GM11168 (cell line): Measurements from ENCODE around the gene ITGAX.

Experiments used
- in situ Hi-C: fragments of 300-500 bp; cut with MboI; formaldehyde crosslinking; loops from one replicate; pipeline ENCODE4 v1.12.0; 2022; ENCODE audit warnings: low sequenced_read_pairs; ENCODE audit not compliant: unreplicated experiment

ITGAX gene

GRCh38 chr16:31347445-31347844, 7.5 kb upstream of the ITGAX start:
- in situ Hi-C loops: no loop called here

GRCh38 chr16:31348579-31348978, 6.4 kb upstream of the ITGAX start:
- in situ Hi-C loops: no loop called here

GRCh38 chr16:31350275-31351005, 4.5 kb upstream of the ITGAX start:
- in situ Hi-C loops: no loop called here

- in situ Hi-C loops: no loop called here
Observed at GRCh38 chr16:31351246-31351941, 3.6 kb upstream of the ITGAX start.

- in situ Hi-C loops: no loop called here
Observed at GRCh38 chr16:31351942-31352325, 3.0 kb upstream of the ITGAX start.

GRCh38 chr16:31352376-31353115, 2.4 kb upstream of the ITGAX start:
- in situ Hi-C loops: no loop called here

GRCh38 chr16:31355431-31356100, 590 bp downstream of the ITGAX start:
- in situ Hi-C loops: no loop called here

GRCh38 chr16:31356566-31357323, 1.8 kb downstream of the ITGAX start:
- in situ Hi-C loops: no loop called here

- in situ Hi-C loops: no loop called here
Observed at GRCh38 chr16:31357324-31358109, 2.5 kb downstream of the ITGAX start.

GRCh38 chr16:31360251-31360650, 5.3 kb downstream of the ITGAX start:
- in situ Hi-C loops: no loop called here

GRCh38 chr16:31361201-31362110, 6.5 kb downstream of the ITGAX start:
- in situ Hi-C loops: no loop called here

- in situ Hi-C loops: no loop called here
Observed at GRCh38 chr16:31362476-31363405, 7.8 kb downstream of the ITGAX start.

- in situ Hi-C loops: no loop called here
Observed at GRCh38 chr16:31363721-31364120, 8.7 kb downstream of the ITGAX start.

- in situ Hi-C loops: no loop called here
Observed at GRCh38 chr16:31364421-31364820, 9.4 kb downstream of the ITGAX start.

GRCh38 chr16:31365131-31365865, 10.3 kb downstream of the ITGAX start:
- in situ Hi-C loops: no loop called here

GRCh38 chr16:31367853-31368252, 12.9 kb downstream of the ITGAX start:
- in situ Hi-C loops: no loop called here
